Left lobe of liver (tissue), 2 donors: Measurements from ENCODE around the gene MCFD2. TPM values are rescaled to one million over a fixed set of nuclear protein-coding genes. Genes with fewer than 3 reads are reported as not detected.
A peak's percentile ranks its signal among the peaks of the same experiment; 100 is the strongest.

Experiments used
- ATAC-seq: fragments of 200-7000 bp; cut with Tn5 transposase; one replicate; pipeline ENCODE4 v1.9.1; 2020; ENCODE audit warnings: mild to moderate bottlenecking, moderate library complexity
- DNase-seq: peaks from one replicate; pipeline ENCODE4 v3.0.0-alpha.2; 2020; ENCODE audit warnings: low spot score
- total RNA-seq: library from RNA; stranded (reverse); gene quantifications from one replicate; pipeline ENCODE4 v1.2.1, GENCODE V29; 2021
- donor health status: DM: no; HTN: no; CAD: no; lungs with moderate emphysema.
- donor health status: DM: no; HTN: yes; CAD: no.

Gene MCFD2
- 161 TPM for total RNA-seq

GRCh38 chr2:46915281-46915810, at the start of gene MCFD2:
TSS of gene MCFD2 (minus strand) at chr2:46915806. CDS start at chr2:46909171, 6,635 bp downstream.
- DNase-seq, result peak; percentile 57
- ATAC-seq, result peak; percentile 22

DNA sequence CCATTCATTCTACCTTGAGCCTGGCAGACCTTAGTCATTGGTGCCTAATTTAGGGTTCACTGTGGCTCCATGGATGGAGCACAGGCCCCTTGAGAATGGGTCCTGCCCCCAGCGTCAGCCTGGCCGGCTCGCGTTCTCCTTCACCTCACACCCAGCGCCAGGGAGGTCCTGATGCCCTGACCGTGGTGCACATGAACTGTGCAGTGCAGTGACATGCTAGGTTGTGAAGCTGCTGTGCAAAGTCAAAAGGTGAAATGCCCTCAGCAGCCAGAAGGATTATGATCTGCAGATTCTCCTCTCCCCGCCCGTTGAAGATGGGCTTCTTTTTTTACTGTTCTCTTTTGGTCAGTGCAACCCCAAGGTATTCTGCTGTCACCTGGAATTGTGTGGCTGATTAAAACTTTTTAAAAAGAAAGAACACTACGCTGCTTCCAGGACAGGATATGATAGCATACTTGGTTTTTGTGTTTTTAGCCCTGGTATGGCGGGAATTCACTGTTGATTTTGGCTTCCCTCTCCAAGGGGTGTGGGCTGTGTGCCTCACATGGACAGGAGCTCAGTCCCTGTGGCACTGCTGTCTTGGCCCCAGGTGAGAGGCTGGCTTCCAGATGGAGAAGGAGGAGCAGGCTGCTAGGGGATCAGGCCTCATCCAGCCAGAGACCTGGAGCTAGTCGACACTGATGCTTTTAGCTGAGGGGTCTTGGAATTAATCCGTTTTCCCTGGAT, 49.4 kb upstream of the MCFD2 start:
- peak; percentile 67 for ATAC-seq
- DNase-seq, result peak; percentile 67

- no peak for DNase-seq
- no peak for ATAC-seq
Measured at GRCh38 chr2:46963941-46964673, 48.5 kb upstream of the MCFD2 start.

- ATAC-seq (no peak), DNase-seq (no peak)
Measured at GRCh38 chr2:46963210-46963609, 47.6 kb upstream of the MCFD2 start.

DNA sequence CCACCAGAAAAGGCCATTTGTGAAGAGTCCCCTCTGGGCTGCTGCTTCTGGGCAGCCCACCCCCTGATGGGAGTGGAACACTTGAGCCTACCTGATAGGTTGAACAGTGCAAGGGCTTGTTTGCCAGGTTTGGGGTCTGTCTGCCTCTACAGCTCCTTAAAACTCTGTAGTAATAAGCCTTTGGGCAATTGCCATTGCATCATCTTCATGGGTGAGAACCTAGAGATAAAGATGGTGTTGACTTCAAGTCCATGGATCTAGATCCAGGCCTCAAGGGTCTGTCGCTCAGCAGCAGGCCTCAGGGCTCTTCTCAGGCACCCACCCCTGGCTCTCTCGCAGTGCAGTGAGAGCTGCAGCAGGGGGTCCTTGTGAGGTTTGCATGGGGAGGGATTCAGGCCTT, 47.1 kb upstream of the MCFD2 start:
- DNase-seq, result no peak

GRCh38 chr2:46960618-46961017, 45.0 kb upstream of the MCFD2 start:
- no peak for ATAC-seq

More for the DNA sequence above, 47.1 kb upstream of the MCFD2 start:
- ATAC-seq, result no peak

DNA sequence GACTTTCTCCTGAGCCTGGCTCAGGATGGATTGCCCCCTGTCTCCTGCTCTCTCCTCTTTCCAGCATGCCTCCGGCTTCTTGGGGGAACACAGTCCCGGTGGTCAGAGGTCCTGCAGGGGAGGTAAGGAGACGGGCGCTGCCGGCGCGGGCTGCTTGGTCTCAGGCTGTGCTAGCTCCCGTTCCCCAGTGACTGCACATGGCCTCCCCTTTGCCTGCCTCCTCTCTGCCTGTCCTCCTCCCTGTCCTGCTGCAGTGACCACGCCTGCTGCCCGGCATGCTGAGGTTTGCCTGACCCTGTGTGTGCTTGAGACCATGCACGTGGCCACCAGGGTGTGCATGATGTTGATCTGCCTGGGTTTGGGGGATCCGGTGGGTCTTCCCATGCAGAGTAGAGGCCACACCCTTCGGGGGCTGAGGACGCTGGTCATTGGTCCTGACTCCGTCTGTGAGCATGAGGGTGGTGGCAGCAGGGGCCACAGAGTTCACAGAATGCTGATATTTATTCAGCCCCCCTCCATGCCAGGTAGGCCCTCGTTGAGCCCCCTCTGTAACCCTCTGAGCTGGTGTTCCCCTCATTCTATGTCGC, 42.9 kb upstream of the MCFD2 start:
- ATAC-seq (no peak), DNase-seq (no peak)

More at GRCh38 chr2:46960618-46961017, 45.0 kb upstream of the MCFD2 start:
- no peak for DNase-seq

- DNase-seq (peak; percentile 99), ATAC-seq (peak; percentile 80)
Measured at GRCh38 chr2:46956981-46957531, 41.5 kb upstream of the MCFD2 start.

DNA sequence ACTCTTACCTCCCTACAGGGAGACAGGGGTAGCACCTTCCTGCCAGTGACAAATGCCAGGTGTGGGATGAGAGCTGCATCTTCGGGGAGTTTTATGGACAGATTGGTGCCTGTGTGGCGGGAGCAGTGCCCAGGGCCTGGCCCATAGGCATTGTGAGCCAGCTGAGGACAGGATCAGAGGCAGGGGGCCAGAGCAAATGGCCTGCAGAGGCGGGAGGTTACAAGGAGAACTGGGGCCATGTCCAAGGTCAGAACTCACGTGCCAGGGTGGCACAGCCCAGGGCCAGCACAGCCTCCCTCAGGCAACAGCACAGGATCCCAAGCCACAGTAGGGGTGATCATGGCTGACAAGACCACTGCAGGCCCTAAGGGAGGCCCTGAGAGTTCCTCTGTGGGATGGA, 40.2 kb upstream of the MCFD2 start:
- ATAC-seq (peak; percentile 73), DNase-seq (peak; percentile 92)

DNA sequence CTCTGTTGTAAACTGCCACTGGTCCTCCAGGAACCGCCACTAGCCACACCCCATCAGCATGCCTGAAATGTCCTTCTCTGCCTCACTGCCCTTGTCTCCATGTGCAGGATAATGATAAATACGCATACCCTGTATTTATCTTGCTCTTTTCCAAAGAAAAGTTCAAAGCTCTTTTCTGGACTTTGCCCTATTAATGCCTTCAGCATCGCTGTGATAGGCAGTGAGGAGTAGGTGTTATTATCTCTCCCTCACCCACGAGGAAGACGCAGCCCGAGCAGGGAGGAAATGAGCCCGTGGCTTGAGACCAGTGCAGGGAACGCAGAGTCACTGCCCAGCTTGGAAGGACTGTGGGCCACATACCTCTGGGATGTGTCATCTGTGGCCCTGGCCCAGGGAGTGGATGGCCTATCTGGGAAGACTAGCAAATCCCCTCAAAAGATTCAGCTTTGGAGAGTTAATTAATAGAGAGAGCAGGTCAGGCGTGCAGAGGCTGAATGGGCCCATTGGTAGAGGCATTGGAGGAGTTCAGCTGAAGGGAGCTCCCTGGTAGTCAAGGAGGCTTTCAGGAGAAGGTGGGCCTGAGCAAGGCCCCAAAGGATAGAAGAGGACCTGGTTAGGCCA, 39.5 kb upstream of the MCFD2 start:
- DNase-seq (peak; percentile 59), ATAC-seq (peak; percentile 23)

GRCh38 chr2:46952171-46952570, 36.6 kb upstream of the MCFD2 start:
- DNase-seq, result no peak
- ATAC-seq, result no peak

DNA sequence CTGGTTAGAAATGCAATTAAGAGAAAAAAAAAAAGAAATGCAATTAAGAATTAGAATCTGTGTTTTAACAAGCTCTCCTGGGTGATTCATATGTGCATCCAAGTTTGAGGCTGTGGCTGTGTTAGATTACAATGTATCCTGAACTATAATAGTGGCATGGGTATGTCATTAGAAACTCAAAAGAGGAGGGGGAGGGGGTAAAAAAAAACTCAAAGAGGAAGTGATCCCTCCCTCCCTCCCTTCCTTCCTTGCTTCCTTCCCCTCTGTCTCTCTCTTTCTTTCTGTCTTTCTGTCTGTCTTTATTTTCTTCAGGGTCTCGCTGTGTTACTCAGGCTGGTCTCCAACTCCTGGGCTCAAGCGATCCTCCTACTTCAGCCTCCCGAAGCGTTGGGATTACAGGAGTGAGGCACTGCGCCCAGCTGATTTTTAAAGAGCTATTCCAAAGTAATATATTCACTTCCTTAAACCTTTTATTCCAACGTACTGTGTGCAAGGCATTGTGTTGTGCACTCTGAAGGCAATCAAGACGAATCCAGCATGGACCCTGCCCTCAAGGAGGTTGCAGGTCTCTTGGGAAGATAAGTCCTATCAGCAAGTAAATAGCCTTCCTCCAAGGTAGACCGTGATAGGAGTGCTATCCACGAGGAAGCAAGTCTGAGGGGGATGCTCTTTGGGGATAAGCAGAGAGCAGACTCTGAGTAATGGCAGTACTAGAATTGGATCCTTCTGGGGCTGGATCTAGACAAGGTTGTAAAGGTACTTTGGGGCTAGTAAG, 35.9 kb upstream of the MCFD2 start:
- ATAC-seq (no peak), DNase-seq (no peak)

DNA sequence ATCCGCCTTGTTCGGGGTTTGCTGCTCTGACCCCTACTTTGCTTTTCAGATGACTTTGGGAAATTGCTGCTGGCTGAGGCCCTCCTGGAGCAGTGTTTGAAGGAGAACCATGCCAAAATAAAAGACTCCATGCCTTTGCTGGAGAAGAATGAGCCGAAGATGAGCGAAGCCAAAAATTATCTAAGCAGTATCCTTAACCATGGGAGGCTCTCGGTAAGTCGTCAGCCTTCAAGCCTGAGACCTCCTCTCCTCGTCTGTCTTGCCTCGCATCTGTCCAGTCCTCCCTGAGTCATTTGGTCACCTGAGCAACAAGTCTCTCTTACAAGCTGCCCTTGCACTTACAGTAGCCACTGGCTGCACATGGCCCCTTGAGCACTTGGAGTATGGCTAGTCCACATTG, 34.7 kb upstream of the MCFD2 start:
- ATAC-seq (no peak), DNase-seq (no peak)

DNA sequence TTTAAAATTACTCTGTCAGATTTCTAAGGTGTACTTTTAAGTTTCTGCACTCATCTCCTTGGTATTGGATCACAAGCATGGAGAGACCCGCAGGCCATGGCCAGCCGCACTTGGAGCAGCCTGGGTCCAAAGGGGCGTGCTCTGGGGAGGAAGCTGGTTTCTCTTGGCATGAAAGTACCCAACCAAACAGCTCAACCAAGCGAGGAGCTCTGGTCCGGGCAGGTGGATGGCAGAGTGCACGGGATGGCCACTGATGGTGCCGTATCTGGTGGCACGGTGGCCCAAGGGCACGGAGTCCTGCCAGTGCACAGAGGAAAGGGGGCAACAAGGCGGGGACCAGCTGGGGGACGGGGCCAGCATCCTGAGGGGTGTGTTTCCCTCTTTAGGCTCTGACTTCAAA, 32.2 kb upstream of the MCFD2 start:
- DNase-seq, result no peak
- ATAC-seq, result no peak

DNA sequence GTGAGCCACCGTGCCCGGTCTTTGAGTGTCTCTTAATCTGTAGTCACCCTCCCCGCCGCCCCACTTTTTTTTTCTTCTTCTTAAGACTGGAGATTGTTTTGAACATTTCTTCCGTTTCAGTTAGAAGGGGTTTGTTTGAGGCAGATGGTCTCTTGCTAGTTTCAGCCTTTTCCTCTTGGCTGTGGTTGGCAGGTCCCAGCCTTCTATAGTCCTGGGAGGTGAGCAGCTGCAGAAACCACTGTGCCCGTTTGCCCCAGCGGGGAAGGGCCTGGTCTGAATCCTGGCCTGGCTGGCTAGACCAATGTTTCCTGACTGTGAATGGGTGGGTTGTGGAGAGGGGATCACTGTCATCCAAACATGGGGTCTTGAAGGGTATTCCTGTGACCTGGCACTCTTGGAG, 30.1 kb upstream of the MCFD2 start:
- DNase-seq, result no peak
- no peak for ATAC-seq

- ATAC-seq (no peak), DNase-seq (no peak)
Measured at GRCh38 chr2:46943881-46944798, 28.5 kb upstream of the MCFD2 start.

- DNase-seq (no peak), ATAC-seq (no peak)
Measured at GRCh38 chr2:46942891-46943626, 27.5 kb upstream of the MCFD2 start.

DNA sequence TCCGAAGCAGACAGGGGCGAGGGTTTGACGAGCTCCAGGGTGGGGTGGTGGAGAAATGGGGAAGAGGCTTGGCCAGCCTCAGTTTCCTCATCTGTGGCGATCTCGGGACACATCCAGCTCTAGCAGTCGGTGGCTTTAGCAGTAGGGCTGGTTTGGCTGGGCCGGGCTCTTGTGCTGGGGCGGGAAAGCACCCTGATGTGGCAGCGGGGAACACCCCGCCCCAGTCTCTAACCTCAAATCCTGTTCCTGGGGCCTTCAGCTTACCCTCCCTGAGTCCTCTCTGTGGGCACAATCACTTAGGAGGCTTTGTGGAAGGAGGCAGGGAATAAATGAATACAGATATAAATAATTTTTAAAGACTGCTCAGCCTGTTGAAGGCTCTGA, 26.5 kb upstream of the MCFD2 start:
- no peak for DNase-seq
- peak; percentile 19 for ATAC-seq
